DOHH2 (cell line): ENCODE measurements around the gene METTL18.
"Not testable (repeated sequence)": the region's sequence is repeated elsewhere in the genome, so short reads cannot be mapped to it uniquely, and the experiment has no call there.

Source experiments
- H3F3A ChIP-seq: fragments of 200-600 bp; sonication (generic), shearing (Covaris generic); 2 replicates; pipeline ENCODE4 v1.6.0; 2016; ENCODE audit warnings: antibody characterized with exemption, mild to moderate bottlenecking; ENCODE audit not compliant: control insufficient read depth, insufficient read depth
- H3K27ac ChIP-seq: fragments of 200-600 bp; sonication (generic); 2 replicates; pipeline ENCODE4 v1.5.1; 2014; ENCODE audit warnings: low read depth, mild to moderate bottlenecking, low read length, moderate library complexity
- H3K27me3 ChIP-seq: fragments of 200-600 bp; sonication (generic); 2 replicates; pipeline ENCODE4 v1.6.1; 2014; ENCODE audit warnings: mild to moderate bottlenecking, low read length, mixed read lengths; ENCODE audit not compliant: control insufficient read depth
- H3K36me3 ChIP-seq: fragments of 200-600 bp; sonication (generic); 2 replicates; pipeline ENCODE4 v1.6.1; 2014; ENCODE audit warnings: mild to moderate bottlenecking, low read length, moderate library complexity, mixed read lengths; ENCODE audit not compliant: control insufficient read depth
- H3K4me1 ChIP-seq: fragments of 200-600 bp; sonication (generic); 2 replicates; pipeline ENCODE4 v1.6.1; 2014; ENCODE audit warnings: mild to moderate bottlenecking, low read length, mixed read lengths; ENCODE audit not compliant: control insufficient read depth
- H3K4me2 ChIP-seq: fragments of 200-600 bp; sonication (generic); 2 replicates; pipeline ENCODE4 v1.6.0; 2014; ENCODE audit warnings: mild to moderate bottlenecking, low read length, moderate library complexity
- H3K4me3 ChIP-seq: fragments of 200-600 bp; sonication (generic); 2 replicates; pipeline ENCODE4 v1.5.1; 2014; ENCODE audit warnings: mild to moderate bottlenecking, low read length, mixed read lengths
- H3K79me2 ChIP-seq: fragments of 200-600 bp; sonication (generic); 2 replicates; pipeline ENCODE4 v1.6.1; 2014; ENCODE audit warnings: mild to moderate bottlenecking, low read length, mixed read lengths; ENCODE audit not compliant: control insufficient read depth
- H3K9me2 ChIP-seq: fragments of 200-600 bp; sonication (generic); replicated peaks from 2 replicates; pipeline ENCODE4 v1.6.1; 2014; ENCODE audit warnings: mild to moderate bottlenecking, low read length, mixed read lengths; ENCODE audit not compliant: control insufficient read depth
- H3K9me3 ChIP-seq: fragments of 200-600 bp; sonication (generic); 2 replicates; pipeline ENCODE4 v1.6.1; 2014; ENCODE audit warnings: antibody characterized with exemption, low read length, mixed read lengths; ENCODE audit not compliant: control insufficient read depth, insufficient read depth
- H4K20me1 ChIP-seq: fragments of 200-600 bp; sonication (generic); 2 replicates; pipeline ENCODE4 v1.6.0; 2014; ENCODE audit warnings: low read depth, mild to moderate bottlenecking, antibody characterized with exemption, low read length, moderate library complexity; ENCODE audit not compliant: control insufficient read depth, insufficient read depth
- CTCF ChIP-seq: fragments of 200-600 bp; sonication (generic); IDR thresholded peaks from one replicate; pipeline ENCODE4 v1.5.1; 2014; ENCODE audit warnings: antibody characterized with exemption, mild to moderate bottlenecking, low read depth, low read length; ENCODE audit not compliant: poor library complexity, severe bottlenecking
- EZH2phosphoT487 ChIP-seq: fragments of 200-600 bp; sonication (generic); IDR thresholded peaks from 2 replicates; pipeline ENCODE4 v1.6.1; 2017; ENCODE audit warnings: borderline replicate concordance, mild to moderate bottlenecking, antibody characterized with exemption, low read length, moderate library complexity, mixed read lengths

The METTL18 gene

GRCh38 chr1:169814265-169814664 lies 19.6 kb upstream of the METTL18 start:
- Histone ChIP-seq H3K79me2 (peaks cover 5% of the 10 kb centered on the region), H3F3A (peaks cover 4% of the 10 kb centered on the region; the same call in 1 of the 2 replicates), H3K27me3 (no peaks in the 10 kb centered on the region), H3K9me3 (no peaks in the 10 kb centered on the region), H3K27ac (no peak overlapping the region), H3K4me3 (no peak overlapping the region), H3K4me2 (no peak overlapping the region), H3K4me1 (no peaks in the 10 kb centered on the region), H4K20me1 (no peaks in the 10 kb centered on the region), H3K9me2 (no peaks in the 10 kb centered on the region), H3K36me3 (peaks cover 72% of the 10 kb centered on the region)
- TF ChIP-seq EZH2phosphoT487 = no peak
- TF ChIP-seq CTCF = no peak

GRCh38 chr1:169812131-169812530 lies 17.4 kb upstream of the METTL18 start:
- Histone ChIP-seq H3K4me3 (no peak overlapping the region), H3K9me2 (no peaks in the 10 kb centered on the region), H4K20me1 (no peaks in the 10 kb centered on the region), H3K27ac (no peak overlapping the region), H3F3A (peaks cover 6% of the 10 kb centered on the region; the same call in 1 of the 2 replicates), H3K4me1 (no peaks in the 10 kb centered on the region), H3K79me2 (peaks cover 5% of the 10 kb centered on the region), H3K4me2 (no peak overlapping the region), H3K27me3 (no peaks in the 10 kb centered on the region), H3K36me3 (peaks cover 78% of the 10 kb centered on the region), H3K9me3 (no peaks in the 10 kb centered on the region)
- TF ChIP-seq CTCF = no peak
- TF ChIP-seq EZH2phosphoT487 = no peak

DNA sequence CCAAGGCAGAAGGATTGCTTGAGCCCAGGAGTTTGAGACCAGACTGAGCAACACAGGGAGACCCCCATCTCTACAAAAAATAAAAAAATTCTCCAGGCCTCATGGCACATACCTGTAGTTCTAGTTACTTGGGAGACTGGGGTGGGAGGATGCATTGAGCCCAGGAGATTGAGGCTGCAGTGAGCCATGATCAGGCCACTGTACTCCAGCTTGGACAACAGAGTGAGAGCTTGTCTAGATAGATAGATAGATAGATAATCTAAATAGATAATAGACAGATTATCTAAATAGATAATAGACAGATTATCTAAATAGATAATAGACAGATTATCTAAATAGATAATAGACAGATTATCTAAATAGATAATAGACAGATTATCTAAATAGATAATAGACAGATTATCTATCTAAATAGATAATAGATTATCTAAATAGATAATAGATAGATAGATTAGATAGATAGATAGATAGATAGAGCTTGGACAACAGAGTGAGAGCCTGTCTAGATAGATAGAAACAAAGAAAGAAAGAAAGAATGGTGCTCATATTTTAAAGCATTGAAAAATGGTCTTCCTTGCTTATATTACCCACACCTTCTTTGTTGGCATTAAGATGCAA lies 16.8 kb upstream of the METTL18 start:
- H3K27ac ChIP-seq, H4K20me1 ChIP-seq, H3F3A ChIP-seq, H3K9me2 ChIP-seq, H3K4me3 ChIP-seq, H3K27me3 ChIP-seq, H3K9me3 ChIP-seq, H3K79me2 ChIP-seq, H3K4me1 ChIP-seq, H3K4me2 ChIP-seq: not testable (repeated sequence)
- peaks cover 78% of the 10 kb centered on the region for H3K36me3 ChIP-seq

DNA sequence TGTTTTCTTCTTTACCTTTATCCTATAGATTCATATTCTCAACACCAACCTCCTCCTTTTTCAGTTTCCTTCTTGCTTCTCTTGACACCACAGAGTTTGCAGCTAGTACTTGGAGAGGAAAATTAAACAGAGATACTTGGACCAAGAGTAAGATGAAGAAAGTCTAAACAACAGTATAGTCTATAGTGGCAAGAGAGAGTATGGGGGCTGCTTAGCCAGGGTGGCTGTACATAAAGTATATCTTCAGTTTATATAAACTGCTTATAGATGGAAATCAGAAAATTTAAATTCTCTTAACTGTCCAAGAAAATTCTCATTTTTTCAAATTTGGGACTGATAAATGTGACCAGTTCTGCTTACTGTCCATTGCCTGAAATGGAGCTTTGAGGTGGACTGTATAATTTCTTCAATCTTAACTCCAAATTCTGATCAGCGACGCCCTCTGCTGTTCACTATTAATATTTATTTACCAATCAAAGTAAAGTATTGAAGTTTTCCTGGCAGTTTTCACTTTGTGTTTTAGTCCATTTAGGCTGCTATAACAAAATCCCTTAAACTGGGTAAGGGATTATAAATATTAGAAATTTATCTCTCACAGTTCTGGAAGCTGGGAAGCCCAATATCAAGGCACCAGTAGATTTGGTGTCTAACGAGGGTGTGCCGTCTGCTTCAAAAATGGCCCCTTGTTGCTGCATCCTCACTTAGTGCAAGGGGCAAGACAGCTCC lies 14.8 kb upstream of the METTL18 start:
- H4K20me1 ChIP-seq = no peaks in the 10 kb centered on the region
- no peak overlapping the region for H3K4me2 ChIP-seq
- H3K9me3 ChIP-seq = no peaks in the 10 kb centered on the region
- H3K79me2 ChIP-seq = peaks cover 5% of the 10 kb centered on the region
- TF ChIP-seq EZH2phosphoT487 = no peak
- TF ChIP-seq CTCF = peak; percentile 73
- H3K27ac ChIP-seq = no peak overlapping the region
- H3K36me3 ChIP-seq = peaks cover 81% of the 10 kb centered on the region
- no peaks in the 10 kb centered on the region for H3K4me1 ChIP-seq
- no peaks in the 10 kb centered on the region for H3K27me3 ChIP-seq
- H3K9me2 ChIP-seq = no peaks in the 10 kb centered on the region
- H3F3A ChIP-seq = peaks cover 7% of the 10 kb centered on the region; the same call in 1 of the 2 replicates
- H3K4me3 ChIP-seq = no peak overlapping the region
